Measurements from ENCODE around the gene KDM8. TPM values are rescaled to one million over a fixed set of nuclear protein-coding genes. Genes with fewer than 3 reads are reported as not detected.

The KDM8 gene
- total RNA-seq, 1 experiment from 2014 or later: 5.1 TPM

Other genes starting within 250 kb of the KDM8 start
- gene C16orf82, start 136.6 kb upstream of the KDM8 start, total RNA-seq (2021): not detected in 2 replicates
- 114 and 121 TPM in 2 replicates for gene NSMCE1, start 65.2 kb downstream of the KDM8 start, total RNA-seq (2021)
- gene IL4R, start 110.4 kb downstream of the KDM8 start, total RNA-seq (2021): 65.3 and 76.5 TPM in 2 replicates
- gene IL21R, start 198.6 kb downstream of the KDM8 start, total RNA-seq (2021): 0.35 and 3.8 TPM in 2 replicates

Data from PC-9 (cell line).